ENCODE results near the gene SUSD1.

GRCh38 chr9:112056996-112057395, 118.1 kb downstream of the SUSD1 start:
- TF ChIP-seq LARP7 (IDR thresholded peaks at IDR 0.05) (no peak), CTCF (IDR thresholded peaks at IDR 0.05 in 2 of 3, conservative IDR thresholded peaks at IDR 0.05 in 1 of 3; ENCODE audit: insufficient read depth in 2 of 3, low read depth in 1 of 3, low read length in 3 of 3) (no peak), SMAD3 (CRISPR knock-in tag; conservative IDR thresholded peaks at IDR 0.05) (no peak), RNF2 (IDR thresholded peaks at IDR 0.05) (no peak), KDM5B (IDR thresholded peaks at IDR 0.05; ENCODE audit: insufficient replicate concordance, low read depth, low read length) (no peak), RBM15 (IDR thresholded peaks at IDR 0.05; ENCODE audit: insufficient read depth, low read length) (no peak), EHMT2 (IDR thresholded peaks at IDR 0.05) (no peak), MXI1 (IDR thresholded peaks at IDR 0.05; ENCODE audit: low read depth, low read length) (no peak), TEAD4 (IDR thresholded peaks at IDR 0.05; ENCODE audit: low read length) (no peak), TEAD4 (CRISPR knock-in tag; IDR thresholded peaks at IDR 0.05; ENCODE audit: borderline replicate concordance) (no peak), CBFB (CRISPR knock-in tag; IDR thresholded peaks at IDR 0.05) (no peak), CHD1 (IDR thresholded peaks at IDR 0.05; ENCODE audit: low read length) (no peak), SMAD1 (IDR thresholded peaks at IDR 0.05; ENCODE audit: low read depth, low read length, partially characterized antibody) (no peak), HNRNPK (IDR thresholded peaks at IDR 0.05; ENCODE audit: low read depth, low read length, poor library complexity, severe bottlenecking) (no peak), ZNF197 (CRISPR knock-in tag; IDR thresholded peaks at IDR 0.05; ENCODE audit: low read depth) (no peak)

Data from K562 (cell line).